Upper lobe of right lung (tissue), 1 donor: Measurements from ENCODE around the gene PRKRA. TPM values are rescaled to one million over a fixed set of nuclear protein-coding genes. Genes with fewer than 3 reads are reported as not detected.
"Not testable (repeated sequence)": the region's sequence is repeated elsewhere in the genome, so short reads cannot be mapped to it uniquely, and the experiment has no call there.

Source experiments
- ATAC-seq: fragments of 200-7000 bp; cut with Tn5 transposase; one replicate; pipeline ENCODE4 v1.9.1; 2020; ENCODE audit warnings: mild to moderate bottlenecking, moderate library complexity
- DNase-seq: peaks from one replicate; pipeline ENCODE4 v3.0.0-alpha.2; 2020
- H3K27ac ChIP-seq: fragments of 200-600 bp; one replicate; pipeline ENCODE4 v1.8.0; 2022
- H3K27me3 ChIP-seq: fragments of 200-600 bp; one replicate; pipeline ENCODE4 v1.8.0; 2022; ENCODE audit warnings: mild to moderate bottlenecking
- H3K36me3 ChIP-seq: fragments of 200-600 bp; one replicate; pipeline ENCODE4 v1.8.0; 2022
- H3K4me1 ChIP-seq: fragments of 200-600 bp; one replicate; pipeline ENCODE4 v1.8.0; 2022
- H3K4me3 ChIP-seq: fragments of 200-600 bp; one replicate; pipeline ENCODE4 v1.8.0; 2022; ENCODE audit warnings: mild to moderate bottlenecking
- H3K9me3 ChIP-seq: fragments of 200-600 bp; one replicate; pipeline ENCODE4 v1.8.0; 2022
- CTCF ChIP-seq: fragments of 200-600 bp; IDR thresholded peaks from one replicate; pipeline ENCODE4 v1.8.0; 2022; ENCODE audit warnings: antibody characterized with exemption
- intact Hi-C: fragments of 100-400 bp; cut with DNase I; formaldehyde crosslinking; loops from one replicate; pipeline ENCODE4 v1.11.0; 2022
- total RNA-seq: library from RNA; stranded (reverse); fragmentation: NEBNext Ultra II Directional; extraction: Animal tissue kit (Norgen Biotek cat#: 25700); gene quantifications from one replicate; pipeline ENCODE4 v1.2.1, GENCODE V29; 2021
- donor health status: DM: no; HTN: yes; CAD: no; lungs with severe emphysema.

PRKRA gene
- total RNA-seq, 1 donor from 2014 or later = 47.3 TPM

- DNase-seq (no peak), ATAC-seq (no peak)
- intact Hi-C loops = no loop called here
- H3K4me1 ChIP-seq = peaks cover 8% of the 10 kb centered on the region
- no peaks in the 10 kb centered on the region for H3K36me3 ChIP-seq
- H3K9me3 ChIP-seq = no peaks in the 10 kb centered on the region
- no peak overlapping the region for H3K4me3 ChIP-seq
- H3K27ac ChIP-seq = no peak overlapping the region
- TF ChIP-seq CTCF = no peak
- no peaks in the 10 kb centered on the region for H3K27me3 ChIP-seq
Measured at GRCh38 chr2:178474560-178474959, 23.6 kb upstream of the PRKRA start.

GRCh38 chr2:178473931-178474330 is 23.0 kb upstream of the PRKRA start:
- intact Hi-C loops = no loop called here
- Histone ChIP-seq H3K27me3 (no peaks in the 10 kb centered on the region), H3K9me3 (no peaks in the 10 kb centered on the region), H3K4me1 (peaks cover 1% of the 10 kb centered on the region), H3K4me3 (no peak overlapping the region), H3K27ac (no peak overlapping the region), H3K36me3 (no peaks in the 10 kb centered on the region)
- DNase-seq (no peak), ATAC-seq (no peak)
- no peak for TF ChIP-seq CTCF

GRCh38 chr2:178473373-178473772 is 22.4 kb upstream of the PRKRA start:
- H3K27me3 ChIP-seq = no peaks in the 10 kb centered on the region
- no peaks in the 10 kb centered on the region for H3K4me1 ChIP-seq
- no peaks in the 10 kb centered on the region for H3K9me3 ChIP-seq
- H3K27ac ChIP-seq = no peak overlapping the region
- intact Hi-C loops = no loop called here
- H3K4me3 ChIP-seq = no peak overlapping the region
- no peak for TF ChIP-seq CTCF
- DNase-seq = no peak
- ATAC-seq = no peak
- peaks cover 3% of the 10 kb centered on the region for H3K36me3 ChIP-seq

GRCh38 chr2:178471313-178471712 is 20.3 kb upstream of the PRKRA start:
- H3K27me3 ChIP-seq, H3K36me3 ChIP-seq, ATAC-seq, H3K9me3 ChIP-seq, DNase-seq, H3K4me3 ChIP-seq, H3K27ac ChIP-seq, intact Hi-C loops, H3K4me1 ChIP-seq: not testable (repeated sequence)

GRCh38 chr2:178469219-178469849 is 18.4 kb upstream of the PRKRA start:
- TF ChIP-seq CTCF = no peak
- intact Hi-C loops = no loop called here
- Histone ChIP-seq H3K27ac (no peak overlapping the region), H3K36me3 (peaks cover 5% of the 10 kb centered on the region), H3K9me3 (no peaks in the 10 kb centered on the region), H3K4me3 (no peak overlapping the region), H3K27me3 (no peaks in the 10 kb centered on the region), H3K4me1 (no peaks in the 10 kb centered on the region)
- DNase-seq = no peak
- ATAC-seq = no peak

- no peak overlapping the region for H3K27ac ChIP-seq
- no peak overlapping the region for H3K4me3 ChIP-seq
- intact Hi-C loops = no loop called here
- no peak for DNase-seq
- ATAC-seq = no peak
- no peak for TF ChIP-seq CTCF
- H3K27me3 ChIP-seq = no peaks in the 10 kb centered on the region
- H3K36me3 ChIP-seq = no peaks in the 10 kb centered on the region
- H3K4me1 ChIP-seq = no peaks in the 10 kb centered on the region
- no peaks in the 10 kb centered on the region for H3K9me3 ChIP-seq
Measured at GRCh38 chr2:178457390-178457886, 6.5 kb upstream of the PRKRA start.
